Forelimb muscle (tissue), 1 donor: Measurements from ENCODE around the gene PCDHGA7. TPM values are rescaled to one million over a fixed set of nuclear protein-coding genes. Genes with fewer than 3 reads are reported as not detected.
"Not testable (repeated sequence)": the region's sequence is repeated elsewhere in the genome, so short reads cannot be mapped to it uniquely, and the experiment has no call there.

Experiments
- DNase-seq: peaks from one replicate; pipeline ENCODE4 v3.0.0-alpha.2; 2013; ENCODE audit warnings: low read depth
- polyA plus RNA-seq: library from polyadenylated mRNA; unstranded; fragments of 120-200 nt; gene quantifications from one replicate; pipeline ENCODE4 v1.2.1, GENCODE V29; 2013; ENCODE audit not compliant: insufficient read length

Gene PCDHGA7
- polyA plus RNA-seq, 1 donor: 1.4 TPM

GRCh38 chr5:141366016-141366896, 16.3 kb upstream of the PCDHGA7 start:
- no peak for DNase-seq

- no peak for DNase-seq
Observed at GRCh38 chr5:141369994-141370848, 12.3 kb upstream of the PCDHGA7 start, which contains the start of gene PCDHGB3. Gene PCDHGB3, plus strand, starts transcription at chr5:141370242. Its CDS starts 153 bp downstream, at chr5:141370395.

GRCh38 chr5:141371572-141372475, 10.7 kb upstream of the PCDHGA7 start:
- DNase-seq: no peak

- no peak for DNase-seq
Observed at GRCh38 chr5:141373673-141374317, 8.7 kb upstream of the PCDHGA7 start, which contains the start of gene PCDHGA6. Gene PCDHGA6, plus strand, starts transcription at chr5:141373891. Its CDS starts 193 bp downstream, at chr5:141374084.

- no peak for DNase-seq
Observed at GRCh38 chr5:141374627-141375026, 7.9 kb upstream of the PCDHGA7 start.

GRCh38 chr5:141375444-141376155, 6.9 kb upstream of the PCDHGA7 start:
- not testable (repeated sequence) for DNase-seq

- no peak for DNase-seq
Observed at GRCh38 chr5:141383345-141383744, 803 bp downstream of the PCDHGA7 start.

- DNase-seq: no peak
Observed at GRCh38 chr5:141384471-141385267, 2.1 kb downstream of the PCDHGA7 start.

- DNase-seq: not testable (repeated sequence)
Observed at GRCh38 chr5:141387557-141388311, 5.2 kb downstream of the PCDHGA7 start, which contains the start of gene PCDHGB4. Gene PCDHGB4, plus strand, starts transcription at chr5:141387698. Its CDS starts 187 bp downstream, at chr5:141387885.

- no peak for DNase-seq
Observed at GRCh38 chr5:141388661-141389060, 6.1 kb downstream of the PCDHGA7 start.

- no peak for DNase-seq
Observed at GRCh38 chr5:141389153-141390042, 6.9 kb downstream of the PCDHGA7 start.

- no peak for DNase-seq
Observed at GRCh38 chr5:141392429-141393198, 10.1 kb downstream of the PCDHGA7 start, which contains the start of gene PCDHGA8. Gene PCDHGA8, plus strand, starts transcription at chr5:141392633. Its CDS starts 181 bp downstream, at chr5:141392814.

- no peak for DNase-seq
Observed at GRCh38 chr5:141393267-141393666, 10.7 kb downstream of the PCDHGA7 start.

GRCh38 chr5:141394401-141395187, 12.1 kb downstream of the PCDHGA7 start:
- not testable (repeated sequence) for DNase-seq

GRCh38 chr5:141397756-141398551, 15.4 kb downstream of the PCDHGA7 start, which contains the start of gene PCDHGB5:
Gene PCDHGB5, plus strand, starts transcription at chr5:141397947. Its CDS starts 181 bp downstream, at chr5:141398128.
- DNase-seq: not testable (repeated sequence)
